ENCODE results near the gene ABCA1. TPM values are rescaled to one million over a fixed set of nuclear protein-coding genes. Genes with fewer than 3 reads are reported as not detected.

The ABCA1 gene
- total and polyA plus RNA-seq, 2 of the 4 experiments (the other 2 are of a cell fraction) = 5.8 to 52.2 TPM

DNA sequence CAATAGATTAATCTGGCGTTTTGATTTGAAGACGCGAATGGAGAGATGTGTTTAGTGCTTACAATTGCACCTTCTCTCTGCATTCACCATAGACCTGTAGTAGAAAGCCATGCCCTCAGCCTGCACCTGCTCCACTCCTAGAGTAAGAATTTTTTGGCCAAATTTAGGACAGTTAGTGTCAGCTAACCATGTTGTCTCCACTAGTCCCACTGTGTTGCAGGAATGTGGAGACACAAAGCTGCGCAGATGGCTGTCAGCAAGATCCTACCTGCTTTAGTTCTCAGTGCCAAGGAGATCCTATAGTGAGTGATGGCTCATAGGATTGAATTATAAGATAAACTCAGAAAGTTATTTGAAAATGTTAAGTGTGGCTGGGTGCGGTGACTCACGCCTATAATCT is 35.1 kb upstream of the ABCA1 start:
- Histone ChIP-seq H3K27me3 (ENCODE audit: control insufficient read depth, insufficient read depth, low read length) (no peaks in the 10 kb centered on the region), H2AFZ (replicated peaks; ENCODE audit: low read length, poor library complexity) (no peak overlapping the region), H3K4me2 (ENCODE audit: low read depth, low read length) (no peak overlapping the region), H2AK9ac (replicated peaks; ENCODE audit: low read depth, low read length, poor library complexity) (no peak overlapping the region), H4K20me1 (ENCODE audit: insufficient read depth, low read length) (no peaks in the 10 kb centered on the region), H3K9me1 (ENCODE audit: insufficient read depth, low read length) (peaks cover 7% of the 10 kb centered on the region), H3K4me3 (ENCODE audit: insufficient read depth, low read depth, low read length) (no peak overlapping the region), H4K8ac (ENCODE audit: low read depth in 2 of 2, low read length in 2 of 2) (no peak overlapping the region), H3K14ac (replicated peaks; ENCODE audit: low read depth, low read length) (no peak overlapping the region), H2BK120ac (ENCODE audit: low read depth, low read length) (no peak overlapping the region), H3K9ac (ENCODE audit: low read depth, low read length) (no peak overlapping the region), H2BK20ac (ENCODE audit: low read depth, low read length) (no peak overlapping the region), H3K79me1 (ENCODE audit: low read depth in 1 of 2, low read length in 2 of 2) (no peaks in the 10 kb centered on the region), H3K23ac (ENCODE audit: low read depth, low read length) (no peak overlapping the region), H2AK5ac (ENCODE audit: low read depth, low read length) (no peak overlapping the region), H3K18ac (ENCODE audit: low read depth, low read length) (no peak overlapping the region), H3K4ac (ENCODE audit: low read depth, low read length) (no peak overlapping the region), H3K56ac (ENCODE audit: extremely low read depth, insufficient read depth, low read length) (no peak overlapping the region), H3K4me1 (ENCODE audit: control insufficient read depth, insufficient read depth, low read length) (peaks cover 7% of the 10 kb centered on the region), H2BK15ac (ENCODE audit: low read depth, low read length) (no peak overlapping the region), H4K5ac (ENCODE audit: low read depth, low read length) (no peak overlapping the region), H3K9me3 (ENCODE audit: control insufficient read depth, insufficient read depth, low read length) (no peaks in the 10 kb centered on the region), H3K27ac (ENCODE audit: insufficient read depth, low read length) (no peak overlapping the region), H3K36me3 (ENCODE audit: control insufficient read depth, insufficient read depth, low read length) (no peaks in the 10 kb centered on the region), H4K91ac (ENCODE audit: insufficient read depth, low read depth, low read length) (no peak overlapping the region), H2BK5ac (ENCODE audit: low read depth, low read length, poor library complexity, severe bottlenecking) (no peak overlapping the region)
- intact Hi-C loops (cut with micrococcal nuclease) (no loop called here), dilution Hi-C loops (cut with HindIII; ENCODE audit: low sequenced_read_pairs, unreplicated experiment) (no loop called here), in situ Hi-C loops (cut with MboI; ENCODE audit: low sequenced_read_pairs) (no loop called here)
- ChIA-PET POLR2A (ENCODE audit: unreplicated experiment) (no interaction called here), CTCF (interaction anchor here (0.6 to 0.7 kb wide), 2 partner anchors 17 to 101 kb away, joined by 4 read pairs; no protein-coding TSS in a partner anchor)
- ATAC-seq (ENCODE audit: low read depth) (no peak), DNase-seq (no peak)
- TF ChIP-seq, protein P1, sequence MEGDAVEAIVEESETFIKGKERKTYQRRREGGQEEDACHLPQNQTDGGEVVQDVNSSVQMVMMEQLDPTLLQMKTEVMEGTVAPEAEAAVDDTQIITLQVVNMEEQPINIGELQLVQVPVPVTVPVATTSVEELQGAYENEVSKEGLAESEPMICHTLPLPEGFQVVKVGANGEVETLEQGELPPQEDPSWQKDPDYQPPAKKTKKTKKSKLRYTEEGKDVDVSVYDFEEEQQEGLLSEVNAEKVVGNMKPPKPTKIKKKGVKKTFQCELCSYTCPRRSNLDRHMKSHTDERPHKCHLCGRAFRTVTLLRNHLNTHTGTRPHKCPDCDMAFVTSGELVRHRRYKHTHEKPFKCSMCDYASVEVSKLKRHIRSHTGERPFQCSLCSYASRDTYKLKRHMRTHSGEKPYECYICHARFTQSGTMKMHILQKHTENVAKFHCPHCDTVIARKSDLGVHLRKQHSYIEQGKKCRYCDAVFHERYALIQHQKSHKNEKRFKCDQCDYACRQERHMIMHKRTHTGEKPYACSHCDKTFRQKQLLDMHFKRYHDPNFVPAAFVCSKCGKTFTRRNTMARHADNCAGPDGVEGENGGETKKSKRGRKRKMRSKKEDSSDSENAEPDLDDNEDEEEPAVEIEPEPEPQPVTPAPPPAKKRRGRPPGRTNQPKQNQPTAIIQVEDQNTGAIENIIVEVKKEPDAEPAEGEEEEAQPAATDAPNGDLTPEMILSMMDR (conservative IDR thresholded peaks at IDR 0.05; ENCODE audit: low read depth, low read length) = no peak
- TF ChIP-seq NFE2L2 (IDR thresholded peaks at IDR 0.05; ENCODE audit: low read depth, low read length) (no peak), POLR2A (IDR thresholded peaks at IDR 0.05; ENCODE audit: low read depth, low read length) (no peak), CHD1 (IDR thresholded peaks at IDR 0.05; ENCODE audit: low read depth, low read length) (no peak), RCOR1 (IDR thresholded peaks at IDR 0.05; ENCODE audit: insufficient replicate concordance, low read length) (no peak), RFX5 (IDR thresholded peaks at IDR 0.05; ENCODE audit: low read depth, low read length) (no peak), SMC3 (IDR thresholded peaks at IDR 0.05; ENCODE audit: low read depth, low read length) (no peak), MAZ (IDR thresholded peaks at IDR 0.05; ENCODE audit: borderline replicate concordance, low read depth, low read length) (no peak), BHLHE40 (IDR thresholded peaks at IDR 0.05; ENCODE audit: low read depth, low read length) (no peak), FOS (IDR thresholded peaks at IDR 0.05; ENCODE audit: low read depth, low read length) (no peak), RAD21 (IDR thresholded peaks at IDR 0.05; ENCODE audit: low read length) (no peak), MAFK (IDR thresholded peaks at IDR 0.05; ENCODE audit: low read depth, low read length) (no peak), USF2 (IDR thresholded peaks at IDR 0.05; ENCODE audit: low read depth, low read length) (no peak), CEBPB (IDR thresholded peaks at IDR 0.05; ENCODE audit: low read depth, low read length) (no peak)
- TF ChIP-seq, protein P2, sequence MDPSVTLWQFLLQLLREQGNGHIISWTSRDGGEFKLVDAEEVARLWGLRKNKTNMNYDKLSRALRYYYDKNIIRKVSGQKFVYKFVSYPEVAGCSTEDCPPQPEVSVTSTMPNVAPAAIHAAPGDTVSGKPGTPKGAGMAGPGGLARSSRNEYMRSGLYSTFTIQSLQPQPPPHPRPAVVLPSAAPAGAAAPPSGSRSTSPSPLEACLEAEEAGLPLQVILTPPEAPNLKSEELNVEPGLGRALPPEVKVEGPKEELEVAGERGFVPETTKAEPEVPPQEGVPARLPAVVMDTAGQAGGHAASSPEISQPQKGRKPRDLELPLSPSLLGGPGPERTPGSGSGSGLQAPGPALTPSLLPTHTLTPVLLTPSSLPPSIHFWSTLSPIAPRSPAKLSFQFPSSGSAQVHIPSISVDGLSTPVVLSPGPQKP (IDR thresholded peaks at IDR 0.05; ENCODE audit: borderline replicate concordance, low read depth, low read length) = no peak
- WGBS, 2 experiments (ENCODE audit: extremely low coverage in 2 of 2, insufficient read length in 1 of 2) = 100% methylated on average over 2 of the region's 6 CpGs; no CpG with 5 or more reads in 1 of the 2 experiments
- no TSS peak for BruUV-seq (replicated peaks)
